GM12864 (cell line): ENCODE data around the gene HSCB.
"Not testable (repeated sequence)": the region's sequence is repeated elsewhere in the genome, so short reads cannot be mapped to it uniquely, and the experiment has no call there.

Source experiments
- DNase-seq: peaks from one replicate; pipeline ENCODE4 v3.0.0-alpha.2; 2011; ENCODE audit warnings: low read depth
- H3K4me3 ChIP-seq: 2 replicates; pipeline ENCODE4 v1.5.1; 2011; ENCODE audit warnings: mild to moderate bottlenecking, low read depth, low read length, control low read depth
- CTCF ChIP-seq: IDR thresholded peaks from 2 replicates; pipeline ENCODE4 v1.5.1; 2011; ENCODE audit warnings: low read depth, mild to moderate bottlenecking, moderate library complexity, low read length, control low read depth, inconsistent platforms; ENCODE audit errors: missing control alignments

The HSCB gene, protein sequence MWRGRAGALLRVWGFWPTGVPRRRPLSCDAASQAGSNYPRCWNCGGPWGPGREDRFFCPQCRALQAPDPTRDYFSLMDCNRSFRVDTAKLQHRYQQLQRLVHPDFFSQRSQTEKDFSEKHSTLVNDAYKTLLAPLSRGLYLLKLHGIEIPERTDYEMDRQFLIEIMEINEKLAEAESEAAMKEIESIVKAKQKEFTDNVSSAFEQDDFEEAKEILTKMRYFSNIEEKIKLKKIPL

GRCh38 chr22:28741785-28742561 is at the start of gene HSCB, which contains the start of gene CHEK2:
Gene HSCB, plus strand, starts transcription at chr22:28742039. Its CDS starts 57 bp downstream, at chr22:28742096.
Gene CHEK2, minus strand, starts transcription at chr22:28741820. Its CDS starts 7,099 bp downstream, at chr22:28734721.
- no peak for TF ChIP-seq CTCF
- H3K4me3 ChIP-seq = peak within 1 kb of the TSS; percentile 94
- peak; percentile 98 for DNase-seq

GRCh38 chr22:28693041-28693760 is 48.6 kb upstream of the HSCB start:
- not testable (repeated sequence) for H3K4me3 ChIP-seq, DNase-seq

DNA sequence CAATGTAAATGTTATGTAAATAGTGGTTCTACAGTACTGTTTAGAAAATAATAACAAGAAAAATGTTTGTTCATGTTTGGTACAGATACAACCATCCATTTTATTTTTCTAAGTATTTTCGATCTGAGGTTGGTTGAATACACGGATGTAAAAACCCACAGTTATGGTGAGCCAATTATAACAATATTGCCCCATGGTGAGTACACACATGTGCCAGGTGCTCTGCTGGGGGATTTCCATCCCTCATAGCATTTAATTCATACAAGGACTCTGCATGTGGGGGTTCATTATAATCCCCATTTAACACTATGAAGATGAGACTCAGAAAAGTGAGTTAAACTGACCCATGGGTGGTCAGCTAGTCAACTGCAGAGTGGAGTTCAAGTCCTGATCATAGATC is 38.9 kb upstream of the HSCB start:
- no peak for TF ChIP-seq CTCF
- H3K4me3 ChIP-seq = no peak overlapping the region
- DNase-seq = no peak

GRCh38 chr22:28703436-28703835 is 38.4 kb upstream of the HSCB start:
- TF ChIP-seq CTCF = no peak
- DNase-seq = no peak
- H3K4me3 ChIP-seq = no peak overlapping the region

GRCh38 chr22:28706845-28707244 is 35.0 kb upstream of the HSCB start:
- DNase-seq = peak; percentile 8

DNA sequence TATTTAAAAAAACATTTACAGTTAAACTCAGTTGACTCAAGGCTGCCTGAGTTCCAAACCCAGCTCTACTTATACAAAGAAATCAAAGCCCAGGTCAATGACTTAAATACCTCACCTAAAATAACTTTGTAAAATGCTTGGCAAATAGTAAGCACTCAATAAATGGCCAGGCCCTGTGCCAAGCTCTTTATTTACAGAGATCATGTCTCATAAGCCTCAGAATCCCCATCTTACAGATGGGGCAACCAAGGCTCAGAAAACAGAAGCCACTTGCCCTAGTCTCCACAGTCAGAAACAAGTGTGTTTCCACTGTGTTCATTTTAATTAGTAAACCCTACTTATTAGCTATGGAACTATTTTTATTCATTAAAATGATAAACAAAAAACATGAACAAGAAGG is 31.7 kb upstream of the HSCB start:
- H3K4me3 ChIP-seq = no peak overlapping the region
- no peak for TF ChIP-seq CTCF
- DNase-seq = no peak

More at GRCh38 chr22:28706845-28707244, 35.0 kb upstream of the HSCB start:
- H3K4me3 ChIP-seq = no peak overlapping the region
- TF ChIP-seq CTCF = no peak

GRCh38 chr22:28710576-28711191 is 31.2 kb upstream of the HSCB start:
- TF ChIP-seq CTCF = no peak
- DNase-seq = no peak
- no peak overlapping the region for H3K4me3 ChIP-seq
